ENCODE measurements around the gene FTCDNL1.

Gene FTCDNL1

DNA sequence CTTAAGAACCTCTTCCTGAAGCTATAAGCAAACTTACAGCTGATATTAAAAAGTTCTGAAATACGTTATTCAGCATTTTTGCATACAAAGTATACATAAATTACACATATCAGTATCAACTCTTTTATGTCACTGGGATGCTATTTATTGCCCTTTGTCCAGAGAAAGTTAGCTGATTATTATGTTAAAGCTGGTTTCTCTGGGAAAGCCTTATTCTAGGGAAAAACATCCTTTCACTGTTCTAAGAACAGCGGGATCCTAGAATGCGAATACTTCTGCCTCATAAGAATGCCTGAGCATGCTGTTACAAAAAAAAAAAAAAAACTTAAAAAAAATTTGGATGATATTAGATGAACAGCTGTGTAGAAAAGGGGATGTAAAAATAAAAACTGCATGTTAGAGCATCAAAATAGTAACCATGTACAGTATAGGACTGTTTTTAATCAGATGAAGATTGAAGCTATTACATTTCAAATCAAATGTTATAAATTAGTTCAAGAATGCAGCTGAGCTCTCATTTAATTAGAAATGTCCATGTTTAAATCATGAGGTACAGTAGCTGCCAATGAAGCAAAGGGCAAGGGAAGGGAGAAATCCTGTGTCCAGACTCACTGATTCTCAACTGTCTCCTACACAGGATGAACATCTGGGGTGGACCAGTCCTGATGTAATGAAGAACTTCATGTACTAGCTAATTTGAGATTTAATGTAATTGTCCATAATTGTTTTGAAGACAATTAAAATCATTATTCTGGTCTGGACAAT lies 8.2 kb downstream of the FTCDNL1 start:
- TF ChIP-seq ZFX (IDR thresholded peaks at IDR 0.05; ENCODE audit: borderline replicate concordance) = no peak
- TF ChIP-seq, protein P1, sequence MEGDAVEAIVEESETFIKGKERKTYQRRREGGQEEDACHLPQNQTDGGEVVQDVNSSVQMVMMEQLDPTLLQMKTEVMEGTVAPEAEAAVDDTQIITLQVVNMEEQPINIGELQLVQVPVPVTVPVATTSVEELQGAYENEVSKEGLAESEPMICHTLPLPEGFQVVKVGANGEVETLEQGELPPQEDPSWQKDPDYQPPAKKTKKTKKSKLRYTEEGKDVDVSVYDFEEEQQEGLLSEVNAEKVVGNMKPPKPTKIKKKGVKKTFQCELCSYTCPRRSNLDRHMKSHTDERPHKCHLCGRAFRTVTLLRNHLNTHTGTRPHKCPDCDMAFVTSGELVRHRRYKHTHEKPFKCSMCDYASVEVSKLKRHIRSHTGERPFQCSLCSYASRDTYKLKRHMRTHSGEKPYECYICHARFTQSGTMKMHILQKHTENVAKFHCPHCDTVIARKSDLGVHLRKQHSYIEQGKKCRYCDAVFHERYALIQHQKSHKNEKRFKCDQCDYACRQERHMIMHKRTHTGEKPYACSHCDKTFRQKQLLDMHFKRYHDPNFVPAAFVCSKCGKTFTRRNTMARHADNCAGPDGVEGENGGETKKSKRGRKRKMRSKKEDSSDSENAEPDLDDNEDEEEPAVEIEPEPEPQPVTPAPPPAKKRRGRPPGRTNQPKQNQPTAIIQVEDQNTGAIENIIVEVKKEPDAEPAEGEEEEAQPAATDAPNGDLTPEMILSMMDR (IDR thresholded peaks at IDR 0.05) = no peak
- H3K27ac ChIP-seq = no peak overlapping the region

GRCh38 chr2:199841409-199841808 lies 9.6 kb downstream of the FTCDNL1 start:
- no peak for TF ChIP-seq ZFX (IDR thresholded peaks at IDR 0.05; ENCODE audit: borderline replicate concordance)
- TF ChIP-seq, protein P1 (IDR thresholded peaks at IDR 0.05) = no peak
- H3K27ac ChIP-seq = no peak overlapping the region

DNA sequence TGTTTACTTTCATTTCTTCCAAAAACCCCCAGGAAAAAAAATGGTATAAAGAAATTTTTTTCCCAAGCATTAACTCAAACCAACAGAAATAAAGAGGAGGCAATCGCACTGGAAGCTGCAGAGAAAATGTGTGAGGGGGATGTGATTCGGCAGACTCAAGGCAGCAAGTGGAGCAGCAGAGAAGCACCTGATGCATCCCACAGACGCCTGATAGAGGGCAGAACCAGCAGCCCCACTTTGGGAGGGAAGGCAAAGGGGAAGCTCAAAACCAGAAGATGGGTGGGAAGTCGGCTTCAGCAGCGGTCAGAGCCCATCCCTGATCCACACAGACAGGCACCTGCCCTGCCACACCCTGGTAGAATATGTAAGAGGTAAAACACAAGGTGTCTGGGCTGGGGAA lies 12.6 kb downstream of the FTCDNL1 start:
- H3K27ac ChIP-seq = no peak overlapping the region
- TF ChIP-seq, protein P1 (IDR thresholded peaks at IDR 0.05) = no peak
- no peak for TF ChIP-seq ZFX (IDR thresholded peaks at IDR 0.05; ENCODE audit: borderline replicate concordance)

- H3K27ac ChIP-seq = no peak overlapping the region
- TF ChIP-seq, protein P1 (IDR thresholded peaks at IDR 0.05) = no peak
- TF ChIP-seq ZFX (IDR thresholded peaks at IDR 0.05; ENCODE audit: borderline replicate concordance) = no peak
Measured at GRCh38 chr2:199836943-199837342, 14.0 kb downstream of the FTCDNL1 start.

DNA sequence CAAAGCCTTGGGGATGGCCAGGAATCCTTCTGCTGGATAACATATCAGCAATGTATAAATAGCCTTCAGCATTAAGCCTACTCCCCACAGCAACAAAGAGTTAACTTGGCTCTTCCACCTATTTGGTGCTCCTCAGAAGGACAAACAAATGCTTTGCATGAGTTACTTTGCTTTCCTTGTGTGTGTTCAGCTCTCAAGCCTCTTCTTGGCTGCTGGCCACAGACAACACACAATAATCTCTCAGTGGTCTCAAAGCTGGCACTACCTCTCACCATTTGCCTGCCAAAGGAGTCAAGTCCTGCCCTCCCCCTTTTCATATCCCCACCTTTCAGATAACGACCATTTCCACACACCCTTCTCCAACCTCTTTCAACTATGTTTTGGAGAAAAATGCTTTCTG lies 17.5 kb downstream of the FTCDNL1 start:
- no peak overlapping the region for H3K27ac ChIP-seq
- TF ChIP-seq, protein P1 (IDR thresholded peaks at IDR 0.05) = no peak
- no peak for TF ChIP-seq ZFX (IDR thresholded peaks at IDR 0.05; ENCODE audit: borderline replicate concordance)

DNA sequence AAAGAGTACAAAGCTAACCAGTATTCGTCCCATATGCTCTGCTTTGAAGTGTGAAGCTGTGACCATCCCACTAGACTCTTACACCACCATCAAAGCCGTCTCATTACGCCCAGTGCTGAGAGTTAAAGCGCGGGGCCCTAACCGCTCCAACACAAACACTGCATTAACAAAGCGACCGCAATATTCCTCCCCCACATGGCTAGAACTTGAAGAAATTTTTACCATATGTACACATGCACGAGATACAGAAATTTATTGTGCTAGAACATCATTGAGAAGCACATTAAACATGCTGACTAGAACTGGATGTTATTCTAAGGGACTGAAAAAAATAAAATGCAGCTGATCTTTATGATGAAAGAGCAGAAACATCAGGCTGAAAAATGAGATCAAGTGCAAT lies 20.5 kb downstream of the FTCDNL1 start:
- no peak overlapping the region for H3K27ac ChIP-seq
- TF ChIP-seq, protein P1 (IDR thresholded peaks at IDR 0.05) = no peak
- no peak for TF ChIP-seq ZFX (IDR thresholded peaks at IDR 0.05; ENCODE audit: borderline replicate concordance)

- no peak for TF ChIP-seq ZFX (IDR thresholded peaks at IDR 0.05; ENCODE audit: borderline replicate concordance)
- TF ChIP-seq, protein P1 (IDR thresholded peaks at IDR 0.05) = no peak
- no peak overlapping the region for H3K27ac ChIP-seq
Measured at GRCh38 chr2:199829628-199830027, 21.4 kb downstream of the FTCDNL1 start.

Measured in 22Rv1 (cell line).